Measurements from ENCODE around the gene COLEC12.

The COLEC12 gene

DNA sequence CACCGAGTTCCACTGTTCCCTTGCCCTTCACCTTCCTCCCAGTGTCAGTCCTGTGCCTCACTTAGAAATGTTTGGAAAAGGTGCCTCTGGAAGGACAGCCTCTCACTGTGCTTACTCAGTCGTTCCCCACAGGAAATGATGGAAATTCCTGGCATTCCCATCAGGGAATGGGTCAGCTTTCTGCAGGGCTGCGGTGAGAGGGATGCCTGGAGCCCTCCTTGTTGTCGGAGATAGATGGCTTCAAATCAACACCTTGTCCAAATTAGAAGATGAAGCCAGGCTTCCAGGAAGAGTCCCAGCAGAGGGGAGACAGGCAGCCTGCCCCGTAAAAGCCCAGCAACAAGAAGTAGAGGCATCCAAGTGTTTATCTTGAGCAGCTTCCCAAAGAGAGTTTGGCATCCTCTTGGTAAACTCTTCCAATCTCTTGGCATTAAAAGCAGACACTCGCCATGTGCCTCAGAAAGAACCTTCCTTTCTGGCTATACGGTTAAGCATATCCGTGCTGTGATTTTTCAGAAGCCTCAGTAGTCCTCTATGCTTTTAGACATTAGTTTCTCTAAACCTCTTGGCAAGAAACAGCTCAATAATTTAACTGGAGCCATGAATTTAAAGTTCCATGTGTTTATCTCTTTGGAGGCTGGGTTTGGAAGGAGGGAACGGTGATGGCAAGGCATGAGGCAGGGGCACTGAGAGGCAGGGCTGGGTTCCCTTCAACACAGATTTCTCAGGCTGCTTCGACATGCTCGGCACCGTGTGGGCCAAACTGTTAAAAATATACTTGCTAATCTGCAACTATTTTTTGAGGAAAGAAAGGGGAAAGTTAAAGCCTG, 25.1 kb downstream of the COLEC12 start:
- DNase-seq (ENCODE audit: low read depth in 2 of 2), result peak; percentile 96

DNA sequence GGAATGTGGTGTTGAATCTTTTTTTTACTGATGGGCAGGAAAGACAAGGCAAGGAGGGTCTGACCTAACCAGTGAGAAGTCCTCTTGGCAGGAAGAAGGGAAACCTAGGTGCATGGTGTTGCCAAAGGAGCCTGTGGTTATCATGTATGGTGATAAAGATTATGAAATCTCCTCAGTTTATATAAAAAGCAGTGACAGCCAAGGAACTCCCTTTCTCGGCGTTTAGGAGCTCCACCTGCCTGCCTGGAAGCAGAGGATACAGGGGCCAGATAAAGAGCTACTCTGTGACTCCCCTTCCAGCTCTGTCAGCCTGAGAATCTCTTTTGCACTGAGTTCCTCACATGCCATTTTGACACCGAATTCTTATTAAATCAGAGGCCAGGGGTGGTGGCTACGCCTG, 26.1 kb downstream of the COLEC12 start:
- DNase-seq (ENCODE audit: low read depth in 2 of 2), result no peak

DNA sequence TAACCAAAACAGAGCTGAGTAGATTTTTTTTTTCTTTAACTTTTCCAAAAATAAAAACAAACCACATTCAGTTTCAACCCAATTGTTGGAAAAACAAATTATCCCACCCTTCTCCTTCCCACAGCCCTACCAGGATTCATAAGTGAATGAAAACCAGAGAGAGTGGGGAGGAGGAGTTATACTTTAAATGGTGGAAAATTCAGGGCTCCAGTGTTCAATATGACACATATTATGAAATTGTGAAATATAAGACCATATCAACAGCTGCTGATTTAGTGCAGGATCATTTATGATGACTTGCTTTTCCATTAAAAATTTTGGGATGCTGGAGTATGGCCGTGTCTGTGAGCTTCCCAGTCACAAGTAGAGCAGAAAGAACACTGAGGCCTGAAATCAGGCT, 26.7 kb downstream of the COLEC12 start:
- DNase-seq (ENCODE audit: low read depth in 2 of 2), result no peak

DNA sequence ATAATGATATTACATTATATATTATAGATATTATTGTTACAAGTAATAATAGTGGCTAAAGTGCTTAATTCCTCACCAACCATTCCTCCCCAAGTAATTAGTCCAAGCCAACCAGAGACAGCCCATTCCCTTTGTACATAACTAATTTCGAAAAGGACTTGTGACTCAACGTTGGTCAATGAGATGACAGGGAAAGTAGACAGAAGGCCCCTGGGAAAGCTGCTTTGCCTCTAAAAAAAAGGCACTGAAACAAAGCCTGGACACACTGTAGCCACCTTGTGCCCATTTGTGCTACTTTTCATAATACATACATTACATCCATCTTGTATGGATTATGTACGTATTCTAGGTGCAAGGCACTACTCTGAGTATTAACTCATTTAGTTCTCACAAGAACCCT, 28.8 kb downstream of the COLEC12 start:
- no peak for DNase-seq (ENCODE audit: low read depth in 2 of 2)

DNA sequence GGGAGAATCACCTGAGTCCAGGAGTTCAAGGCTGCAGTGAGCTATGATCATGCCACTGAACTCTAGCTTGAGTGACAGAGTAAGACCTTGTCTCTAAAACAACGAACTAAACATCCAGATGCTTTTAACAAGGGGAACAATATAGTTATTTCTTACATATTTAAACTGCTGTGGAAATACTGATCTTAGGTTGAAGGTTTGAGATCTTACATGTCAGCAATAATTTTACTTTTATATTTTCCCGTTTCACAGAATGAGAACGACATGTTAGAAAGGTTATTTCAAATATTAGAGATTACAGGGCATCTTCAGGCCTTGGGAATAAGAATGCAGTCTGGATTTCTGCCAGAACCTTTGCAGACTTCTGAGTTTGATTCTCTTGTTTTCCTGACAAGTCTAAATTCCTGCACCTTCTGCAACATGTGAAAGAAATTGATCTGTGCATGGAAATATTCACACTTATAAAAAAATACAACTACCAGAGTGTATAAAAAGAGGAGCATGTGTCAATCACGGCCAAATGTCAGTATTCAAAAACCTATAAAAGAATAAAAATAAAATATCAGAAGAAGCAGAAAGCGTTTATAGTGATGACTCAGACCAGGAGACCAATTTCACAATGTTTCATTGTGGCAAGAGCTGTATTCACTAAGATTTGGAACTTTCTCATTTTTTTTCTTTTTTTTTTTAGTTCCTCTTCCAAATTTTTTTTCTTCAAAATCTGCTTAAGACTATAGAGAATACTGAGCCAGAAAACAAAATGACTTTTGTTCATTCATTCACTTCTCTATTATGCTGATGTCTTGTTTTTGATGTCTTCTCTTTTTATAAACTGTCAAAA, 29.6 kb downstream of the COLEC12 start:
- DNase-seq (ENCODE audit: low read depth in 2 of 2), result peak in 1 of 2 experiments; percentile 72

DNA sequence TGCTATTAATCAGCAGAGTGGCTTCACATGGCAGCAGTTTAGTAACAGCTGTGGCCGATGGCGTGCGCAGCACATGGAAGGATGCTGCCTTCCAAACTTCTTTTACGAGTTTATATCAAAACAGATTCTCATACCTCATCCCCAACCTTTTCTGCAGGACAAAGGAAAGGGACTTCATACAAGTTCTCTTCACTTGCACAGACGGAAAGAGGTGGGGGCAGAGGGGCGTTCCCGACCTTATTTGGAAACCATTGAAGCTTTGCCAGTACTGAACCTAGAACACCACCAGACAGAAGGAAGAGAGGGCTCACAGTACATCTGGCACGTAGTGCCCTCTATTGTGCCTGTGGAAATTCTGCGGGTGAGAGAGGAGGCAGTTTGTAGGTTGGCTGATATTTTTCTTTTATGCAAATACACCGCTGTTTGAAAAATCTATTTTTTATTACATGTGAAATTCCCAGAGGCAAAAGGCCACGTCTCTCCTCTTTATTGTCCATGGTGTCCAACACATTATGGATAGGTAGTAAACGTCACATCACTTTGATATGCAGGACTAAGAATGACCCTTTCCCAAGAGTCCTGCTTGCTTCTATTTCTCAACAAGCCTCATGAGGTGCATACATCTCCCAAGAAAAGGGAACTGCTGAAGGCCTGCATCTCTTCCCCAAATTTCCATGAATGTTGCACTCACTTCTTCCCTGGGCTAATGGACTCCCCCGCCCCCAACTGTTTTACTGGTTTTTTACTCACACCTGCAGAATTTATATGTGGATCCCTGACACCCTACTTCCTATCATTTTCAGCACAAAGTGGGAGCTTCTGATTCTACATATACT, 31.3 kb downstream of the COLEC12 start:
- no peak for DNase-seq (ENCODE audit: low read depth in 2 of 2)

GRCh38 chr18:463827-464541, 36.5 kb downstream of the COLEC12 start:
- DNase-seq (ENCODE audit: low read depth in 2 of 2), result no peak

GRCh38 chr18:463403-463802, 37.1 kb downstream of the COLEC12 start:
- no peak for DNase-seq (ENCODE audit: low read depth in 2 of 2)

DNA sequence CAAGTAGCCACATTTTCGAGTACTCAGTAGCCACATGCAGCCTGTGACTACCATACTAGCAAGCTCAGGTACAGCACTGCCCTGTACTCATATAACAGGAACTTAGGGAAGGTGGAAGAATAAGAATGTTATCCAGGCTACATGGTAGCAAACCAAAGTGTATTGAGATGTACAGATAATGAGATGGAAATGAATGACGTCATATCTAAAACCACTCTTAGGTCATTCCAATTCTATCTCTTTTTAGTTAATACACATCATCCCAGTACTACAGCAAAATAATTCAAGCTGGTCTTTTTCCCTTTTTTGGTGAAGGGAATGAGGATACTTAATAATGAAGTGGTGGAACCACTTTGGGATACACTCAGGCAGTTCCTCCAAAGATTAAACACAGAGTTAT, 38.7 kb downstream of the COLEC12 start:
- no peak for DNase-seq (ENCODE audit: low read depth in 2 of 2)

- no peak for DNase-seq (ENCODE audit: low read depth in 2 of 2)
Measured at GRCh38 chr18:460791-461190, 39.7 kb downstream of the COLEC12 start.

- no peak for DNase-seq (ENCODE audit: low read depth in 2 of 2)
Measured at GRCh38 chr18:459814-460593, 40.5 kb downstream of the COLEC12 start.

DNA sequence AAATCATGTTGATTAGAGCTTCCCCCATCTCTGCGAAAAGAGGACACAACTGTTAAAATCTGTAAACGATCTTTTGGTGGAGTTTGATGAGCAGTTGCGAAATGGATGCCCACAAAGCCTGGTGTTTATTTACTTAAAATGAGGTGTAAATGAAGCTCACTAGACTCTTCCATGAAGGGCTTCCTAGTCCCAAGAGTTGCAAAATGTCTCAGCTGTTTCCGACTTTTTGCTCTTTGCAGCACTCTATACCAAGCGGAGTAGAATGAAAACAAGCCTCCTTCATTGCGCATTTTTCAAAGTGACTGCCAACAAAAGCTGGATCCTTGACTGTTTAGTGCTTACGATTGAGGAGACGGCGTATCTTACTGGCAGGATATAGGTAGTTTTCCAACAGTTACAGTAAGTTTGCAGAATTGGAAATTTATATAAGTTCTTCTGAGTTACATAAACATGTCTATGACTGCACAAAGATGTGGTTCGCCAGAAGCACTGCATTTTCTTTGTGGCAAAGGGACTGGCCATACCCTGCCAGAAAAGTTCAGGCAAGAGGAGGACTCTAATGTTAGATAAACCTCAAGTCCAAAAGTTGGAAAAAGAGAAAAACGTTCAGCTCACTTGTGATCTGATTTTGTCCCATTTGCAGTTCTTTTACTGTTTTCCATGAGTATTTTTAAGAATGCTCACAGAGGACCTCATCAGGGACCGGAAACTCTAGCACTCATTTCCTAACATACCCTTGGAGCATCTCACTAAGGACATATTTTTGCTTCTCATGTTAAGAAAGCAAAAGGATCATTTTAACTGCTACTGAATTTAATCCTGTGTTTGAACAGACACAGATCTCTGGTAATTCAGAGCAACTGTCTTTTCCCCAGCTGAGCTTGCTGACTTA, 42.7 kb downstream of the COLEC12 start:
- DNase-seq (ENCODE audit: low read depth in 2 of 2), result no peak

DNA sequence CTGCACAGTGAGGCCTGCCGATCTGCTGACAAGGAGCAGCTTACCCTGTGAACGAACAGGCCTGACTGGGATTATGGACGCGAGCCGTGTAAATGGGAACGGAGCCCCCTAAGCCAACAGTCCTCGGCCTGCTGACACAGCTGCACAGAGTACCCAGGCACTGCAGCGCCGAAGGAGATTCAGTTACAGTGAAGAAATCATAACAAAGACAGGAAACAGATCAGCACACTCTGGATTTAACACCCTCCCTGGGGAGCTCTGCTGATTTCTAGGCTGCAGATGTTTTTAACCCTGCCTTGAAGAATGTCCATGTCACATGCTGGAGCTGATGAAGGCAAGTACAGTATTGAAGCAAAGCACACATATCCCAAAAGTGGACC, 43.4 kb downstream of the COLEC12 start:
- peak; percentile 90 for DNase-seq (ENCODE audit: low read depth in 2 of 2)

DNA sequence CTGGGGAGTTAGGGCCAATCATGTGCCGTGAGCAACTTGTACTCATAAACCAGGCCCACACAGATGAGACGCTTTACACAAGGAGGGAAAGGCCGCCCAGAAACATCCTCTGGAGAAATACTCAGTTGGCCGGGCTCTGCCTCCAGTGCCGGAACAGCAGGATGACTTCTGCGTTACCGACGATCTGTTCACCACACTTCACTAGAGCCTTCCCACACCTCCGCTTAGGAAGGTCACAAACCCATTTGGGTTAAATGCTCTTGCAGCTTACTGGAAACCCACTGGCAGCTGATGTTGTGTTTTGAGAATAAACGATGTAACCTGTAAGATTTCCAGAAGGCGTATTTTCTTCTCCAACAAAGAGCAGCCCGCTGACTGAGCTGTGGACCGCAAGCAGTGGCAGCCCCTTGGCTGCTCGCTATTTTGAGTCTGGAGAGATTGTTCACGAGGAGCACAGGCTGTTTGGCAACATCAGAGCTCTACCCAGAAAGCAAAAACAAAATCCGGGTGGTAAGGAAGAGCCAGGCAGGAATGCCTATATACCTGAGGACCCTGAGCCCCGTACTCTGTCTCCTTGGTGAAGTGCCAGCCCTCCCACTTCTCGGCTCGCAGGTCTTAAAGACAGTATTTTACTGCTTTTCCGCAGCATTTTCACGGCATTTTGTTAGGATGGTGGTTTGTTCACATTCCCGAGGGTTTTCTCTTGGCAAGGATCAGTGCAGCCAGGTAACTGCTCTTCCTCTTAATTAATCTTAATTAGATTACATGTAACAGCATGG, 44.0 kb downstream of the COLEC12 start:
- no peak for DNase-seq (ENCODE audit: low read depth in 2 of 2)

- DNase-seq (ENCODE audit: low read depth in 2 of 2), result no peak
Measured at GRCh38 chr18:453400-453799, 47.1 kb downstream of the COLEC12 start.

GRCh38 chr18:452816-453215, 47.7 kb downstream of the COLEC12 start:
- DNase-seq (ENCODE audit: low read depth in 2 of 2), result no peak

GRCh38 chr18:449374-449773, 51.1 kb downstream of the COLEC12 start:
- no peak for DNase-seq (ENCODE audit: low read depth in 2 of 2)

- no peak for DNase-seq (ENCODE audit: low read depth in 2 of 2)
Measured at GRCh38 chr18:448116-448790, 52.2 kb downstream of the COLEC12 start.
